ENCODE measurements around the gene FOXL3. TPM values are rescaled to one million over a fixed set of nuclear protein-coding genes. Genes with fewer than 3 reads are reported as not detected.

Gene FOXL3
- total RNA-seq, 1 experiment from 2014 or later: not detected

DNA sequence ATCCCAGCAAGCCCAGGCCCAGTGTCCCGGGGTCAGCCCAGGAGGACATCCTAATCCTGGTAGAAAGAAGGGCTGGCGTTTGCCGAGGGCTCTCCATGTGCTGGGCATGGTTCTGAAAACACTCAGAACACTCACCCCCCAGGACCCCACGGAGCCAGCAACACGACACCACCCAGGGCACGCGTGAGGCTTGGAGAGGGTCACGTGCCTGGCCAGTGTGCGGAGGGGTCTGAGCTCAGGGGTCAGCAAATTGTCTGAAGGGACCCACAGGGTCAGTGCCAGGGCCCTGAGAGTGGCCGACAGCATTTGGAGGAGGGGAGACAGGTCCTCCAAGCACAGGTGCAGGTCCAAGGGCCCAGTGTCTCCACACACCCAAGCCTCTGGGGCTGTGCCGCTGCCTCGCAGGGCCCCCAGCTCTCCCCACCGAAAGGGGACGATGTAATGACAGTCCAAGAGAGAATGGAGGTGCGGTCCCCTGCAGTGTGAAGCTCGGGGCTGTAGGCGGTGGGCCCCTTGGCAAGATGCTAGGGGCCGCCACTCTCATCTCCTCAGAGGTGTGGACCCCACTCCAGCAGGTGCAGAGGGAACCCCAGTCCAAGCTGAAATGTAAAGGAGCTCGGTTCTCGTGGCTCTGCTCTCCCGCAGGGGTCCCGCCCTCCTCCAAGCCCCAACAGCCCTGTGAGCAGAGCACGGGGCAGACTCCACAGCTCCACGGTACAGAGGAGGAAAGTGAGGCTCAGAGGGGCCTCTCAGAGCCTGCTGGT lies 7.8 kb downstream of the FOXL3 start:
- BruUV-seq (replicated peaks): no TSS peak
- no peak for DNase-seq
- intact Hi-C loops (cut with micrococcal nuclease; ENCODE audit: unreplicated experiment): no loop called here
- CTCF ChIA-PET: no interaction called here
- Mint-ChIP-seq H3K36me3 (ENCODE audit: insufficient read depth, unreplicated experiment) (no peaks in the 10 kb centered on the region), H3K4me1 (ENCODE audit: low read depth, unreplicated experiment) (no peaks in the 10 kb centered on the region), H3K27ac (ENCODE audit: unreplicated experiment) (no peak overlapping the region), H3K27me3 (ENCODE audit: unreplicated experiment) (peaks cover 82% of the 10 kb centered on the region), H3K9me3 (ENCODE audit: low read depth, unreplicated experiment) (no peaks in the 10 kb centered on the region), H3K4me3 (ENCODE audit: low read depth, unreplicated experiment) (no peak overlapping the region)
- TF ChIP-seq, protein P1, sequence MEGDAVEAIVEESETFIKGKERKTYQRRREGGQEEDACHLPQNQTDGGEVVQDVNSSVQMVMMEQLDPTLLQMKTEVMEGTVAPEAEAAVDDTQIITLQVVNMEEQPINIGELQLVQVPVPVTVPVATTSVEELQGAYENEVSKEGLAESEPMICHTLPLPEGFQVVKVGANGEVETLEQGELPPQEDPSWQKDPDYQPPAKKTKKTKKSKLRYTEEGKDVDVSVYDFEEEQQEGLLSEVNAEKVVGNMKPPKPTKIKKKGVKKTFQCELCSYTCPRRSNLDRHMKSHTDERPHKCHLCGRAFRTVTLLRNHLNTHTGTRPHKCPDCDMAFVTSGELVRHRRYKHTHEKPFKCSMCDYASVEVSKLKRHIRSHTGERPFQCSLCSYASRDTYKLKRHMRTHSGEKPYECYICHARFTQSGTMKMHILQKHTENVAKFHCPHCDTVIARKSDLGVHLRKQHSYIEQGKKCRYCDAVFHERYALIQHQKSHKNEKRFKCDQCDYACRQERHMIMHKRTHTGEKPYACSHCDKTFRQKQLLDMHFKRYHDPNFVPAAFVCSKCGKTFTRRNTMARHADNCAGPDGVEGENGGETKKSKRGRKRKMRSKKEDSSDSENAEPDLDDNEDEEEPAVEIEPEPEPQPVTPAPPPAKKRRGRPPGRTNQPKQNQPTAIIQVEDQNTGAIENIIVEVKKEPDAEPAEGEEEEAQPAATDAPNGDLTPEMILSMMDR (IDR thresholded peaks at IDR 0.05; ENCODE audit: unreplicated experiment): no peak

GRCh38 chr7:298375-298702 lies 8.4 kb downstream of the FOXL3 start:
- CTCF ChIA-PET: no interaction called here
- DNase-seq: no peak
- no peak overlapping the region for H3K27ac Mint-ChIP-seq (ENCODE audit: unreplicated experiment)
- no peaks in the 10 kb centered on the region for H3K9me3 Mint-ChIP-seq (ENCODE audit: low read depth, unreplicated experiment)
- H3K4me1 Mint-ChIP-seq (ENCODE audit: low read depth, unreplicated experiment): no peaks in the 10 kb centered on the region
- peaks cover 82% of the 10 kb centered on the region for H3K27me3 Mint-ChIP-seq (ENCODE audit: unreplicated experiment)
- no TSS peak for BruUV-seq (replicated peaks)
- TF ChIP-seq, protein P1 (IDR thresholded peaks at IDR 0.05; ENCODE audit: unreplicated experiment): no peak
- intact Hi-C loops (cut with micrococcal nuclease; ENCODE audit: unreplicated experiment): no loop called here
- no peaks in the 10 kb centered on the region for H3K36me3 Mint-ChIP-seq (ENCODE audit: insufficient read depth, unreplicated experiment)
- no peak overlapping the region for H3K4me3 Mint-ChIP-seq (ENCODE audit: low read depth, unreplicated experiment)

DNA sequence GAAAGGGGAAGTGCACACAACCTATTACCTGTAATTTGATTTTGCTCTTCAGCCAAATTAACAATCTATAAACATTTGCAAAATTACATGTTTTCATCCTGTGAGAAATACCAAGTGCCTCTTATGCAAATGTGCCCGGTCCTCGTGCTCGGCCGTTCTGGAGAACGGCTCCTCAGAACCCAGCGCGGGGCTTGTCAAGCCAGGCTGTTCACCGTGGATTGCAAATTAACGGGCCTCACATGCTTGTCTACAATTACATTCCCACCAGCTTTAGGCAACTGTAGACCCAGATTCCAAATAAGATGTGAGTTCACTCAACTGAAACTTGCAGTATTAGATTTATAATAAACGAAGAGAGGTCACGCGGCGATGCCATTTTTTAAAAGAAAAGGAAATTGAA lies 8.8 kb downstream of the FOXL3 start:
- no TSS peak for BruUV-seq (replicated peaks)
- TF ChIP-seq, protein P1 (IDR thresholded peaks at IDR 0.05; ENCODE audit: unreplicated experiment): no peak
- H3K9me3 Mint-ChIP-seq (ENCODE audit: low read depth, unreplicated experiment): no peaks in the 10 kb centered on the region
- CTCF ChIA-PET: no interaction called here
- H3K27me3 Mint-ChIP-seq (ENCODE audit: unreplicated experiment): peaks cover 82% of the 10 kb centered on the region
- no peaks in the 10 kb centered on the region for H3K36me3 Mint-ChIP-seq (ENCODE audit: insufficient read depth, unreplicated experiment)
- H3K27ac Mint-ChIP-seq (ENCODE audit: unreplicated experiment): no peak overlapping the region
- intact Hi-C loops (cut with micrococcal nuclease; ENCODE audit: unreplicated experiment): no loop called here
- H3K4me3 Mint-ChIP-seq (ENCODE audit: low read depth, unreplicated experiment): no peak overlapping the region
- H3K4me1 Mint-ChIP-seq (ENCODE audit: low read depth, unreplicated experiment): no peaks in the 10 kb centered on the region
- DNase-seq: no peak

GRCh38 chr7:299169-299568 lies 9.2 kb downstream of the FOXL3 start:
- no peaks in the 10 kb centered on the region for H3K36me3 Mint-ChIP-seq (ENCODE audit: insufficient read depth, unreplicated experiment)
- no peak for DNase-seq

More at GRCh38 chr7:299169-299568, 9.2 kb downstream of the FOXL3 start:
- no TSS peak for BruUV-seq (replicated peaks)
- H3K9me3 Mint-ChIP-seq (ENCODE audit: low read depth, unreplicated experiment): no peaks in the 10 kb centered on the region
- no peak overlapping the region for H3K4me3 Mint-ChIP-seq (ENCODE audit: low read depth, unreplicated experiment)
- TF ChIP-seq, protein P1 (IDR thresholded peaks at IDR 0.05; ENCODE audit: unreplicated experiment): no peak
- peaks cover 82% of the 10 kb centered on the region for H3K27me3 Mint-ChIP-seq (ENCODE audit: unreplicated experiment)
- H3K27ac Mint-ChIP-seq (ENCODE audit: unreplicated experiment): no peak overlapping the region
- CTCF ChIA-PET: no interaction called here
- no peaks in the 10 kb centered on the region for H3K4me1 Mint-ChIP-seq (ENCODE audit: low read depth, unreplicated experiment)
- intact Hi-C loops (cut with micrococcal nuclease; ENCODE audit: unreplicated experiment): no loop called here

Data from Calu3 (cell line).